GM18505 (cell line): ENCODE results near the gene OOSP3.

ENCODE experiments used
- ATAC-seq: cut with Tn5 transposase; IDR thresholded peaks from one replicate; pipeline ENCODE4 v1.9.1; 2021; ENCODE audit not compliant: unreplicated experiment
- POLR2A ChIP-seq: IDR thresholded peaks from 4 replicates; pipeline ENCODE4 v1.6.1; 2011; ENCODE audit warnings: borderline replicate concordance; ENCODE audit not compliant: insufficient read depth, insufficient read length; ENCODE audit errors: extremely low read depth

OOSP3 gene

DNA sequence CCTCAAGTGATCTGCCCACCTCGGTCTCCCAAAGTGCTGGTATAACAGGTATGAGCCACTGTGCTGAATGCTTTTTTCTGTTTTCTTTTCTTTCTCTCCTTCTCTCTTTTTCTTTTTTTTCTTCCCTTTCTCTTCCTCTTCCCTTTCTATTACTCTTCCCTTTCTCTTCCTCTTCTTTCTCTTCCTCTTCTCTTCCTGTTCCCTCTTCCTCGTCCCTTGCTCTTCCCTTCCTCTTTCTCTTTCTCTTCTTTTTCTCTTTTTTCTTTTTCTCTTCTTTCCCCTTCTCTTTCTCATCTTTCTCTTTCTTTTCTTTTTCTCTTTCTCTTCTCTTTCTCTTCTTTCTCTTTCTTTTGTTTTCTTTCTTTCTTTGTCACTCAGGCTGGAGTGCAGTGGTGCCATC lies 60.9 kb downstream of the OOSP3 start:
- TF ChIP-seq POLR2A, result no peak
- no peak for ATAC-seq

DNA sequence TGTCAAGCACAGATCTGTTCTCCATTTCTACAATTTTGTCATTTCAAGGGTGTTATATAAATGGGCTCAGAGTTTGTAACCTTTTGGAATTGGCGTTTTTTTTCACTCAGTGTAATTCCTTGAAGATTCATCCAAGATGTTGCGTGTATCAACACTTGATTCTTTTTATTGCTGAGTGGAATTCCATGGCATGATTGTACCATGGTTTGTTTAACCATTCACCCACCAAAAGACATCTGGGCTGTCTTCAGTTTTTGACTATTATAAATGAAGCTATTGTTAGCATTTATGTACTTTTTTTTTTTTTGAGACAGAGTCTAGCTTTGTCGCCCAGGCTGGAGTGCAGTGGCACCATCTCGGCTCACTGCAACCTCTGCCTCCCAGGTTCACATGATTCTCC lies 62.5 kb downstream of the OOSP3 start:
- no peak for TF ChIP-seq POLR2A
- ATAC-seq, result no peak

DNA sequence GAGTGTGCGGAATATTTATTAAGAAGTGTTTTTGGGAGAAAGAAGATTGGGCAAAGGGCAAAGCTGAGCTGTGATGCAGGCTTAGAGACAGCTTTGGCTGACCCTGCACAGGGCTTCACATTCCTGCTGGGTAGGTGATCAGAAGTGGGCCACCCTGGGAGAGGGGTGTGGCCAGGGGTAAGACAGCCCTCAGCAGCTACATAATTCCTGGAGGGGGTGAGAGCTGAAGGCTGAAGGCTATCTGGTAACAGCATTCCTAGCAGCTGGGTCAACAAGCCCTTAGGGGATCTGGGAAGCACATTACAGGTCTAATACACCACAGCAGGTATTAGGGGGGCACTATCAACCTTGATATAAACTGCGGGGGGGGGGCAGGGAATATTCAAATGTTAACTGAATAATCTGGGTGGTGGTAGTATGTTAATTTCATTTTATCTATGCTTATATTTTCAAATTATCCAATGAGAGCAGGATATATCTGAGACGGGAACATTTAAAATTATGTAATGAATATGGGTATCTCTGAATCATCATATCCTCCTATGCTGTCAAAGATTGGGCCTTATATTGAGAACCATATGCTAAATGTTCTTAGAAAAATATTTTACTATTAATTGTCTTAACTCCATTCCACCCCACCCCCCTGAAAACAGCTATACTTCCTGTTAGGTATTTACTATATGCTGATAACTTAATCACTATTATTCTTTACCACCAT lies 65.6 kb downstream of the OOSP3 start:
- TF ChIP-seq POLR2A, result no peak
- ATAC-seq, result no peak

DNA sequence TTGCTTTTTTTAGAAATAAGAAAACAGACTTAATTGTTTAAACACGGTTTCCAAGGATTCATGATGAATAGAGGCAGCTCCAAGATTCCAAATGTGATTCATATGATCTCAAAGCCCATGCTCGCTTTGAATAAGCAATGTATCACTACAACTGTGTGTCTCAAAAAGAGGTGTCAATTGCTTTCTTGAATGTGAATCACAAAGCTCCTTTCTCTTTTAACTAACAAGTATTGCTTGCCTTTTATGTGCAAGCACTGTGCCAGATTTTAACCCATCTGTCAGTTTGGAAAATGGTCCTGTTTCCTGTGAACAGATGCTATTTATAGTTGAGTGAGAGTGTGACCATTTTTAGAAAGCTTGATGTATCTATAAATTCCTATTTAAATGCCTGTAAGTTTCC lies 66.1 kb downstream of the OOSP3 start:
- no peak for TF ChIP-seq POLR2A
- no peak for ATAC-seq
